SK-N-MC (cell line): ENCODE results near the gene SMIM41.

ENCODE experiments used
- EZH2 ChIP-seq: fragments of 200-600 bp; sonication (generic); IDR thresholded peaks from one replicate; pipeline ENCODE4 v1.6.1; 2017; ENCODE audit warnings: antibody characterized with exemption
- FOXP2 ChIP-seq: optimal IDR thresholded peaks from 2 replicates; pipeline ENCODE3; 2011; ENCODE audit warnings: mild to moderate bottlenecking, moderate library complexity; ENCODE audit not compliant: insufficient read depth; ENCODE audit errors: extremely low read length, control extremely low read depth
- POLR2AphosphoS5 ChIP-seq: IDR thresholded peaks from 2 replicates; pipeline ENCODE4 v1.6.1; 2012; ENCODE audit warnings: mild to moderate bottlenecking, low read depth, low read length, borderline replicate concordance

DNA sequence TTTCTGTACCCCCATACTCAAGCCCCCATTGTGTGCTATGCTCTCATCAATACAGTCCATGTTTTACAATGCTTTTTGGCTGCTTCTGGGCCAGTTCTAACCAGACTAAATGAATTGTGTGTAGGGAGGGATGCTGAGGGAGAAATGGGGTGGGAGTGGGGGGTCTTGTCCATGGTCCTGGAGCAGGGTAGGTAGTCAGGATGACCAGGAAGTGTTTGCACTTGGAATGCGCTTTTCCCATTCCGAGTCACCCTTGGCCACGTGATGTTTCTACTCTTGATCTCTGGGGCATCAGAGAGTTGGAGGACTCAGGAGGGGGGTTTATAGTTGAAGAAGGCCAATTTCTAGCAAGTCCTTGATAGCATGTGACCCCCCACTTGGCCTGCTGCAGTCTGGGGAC, 1.2 kb upstream of the SMIM41 start:
- TF ChIP-seq POLR2AphosphoS5 (no peak), EZH2 (no peak), FOXP2 (no peak)
